WTC11 (cell line): Measurements from ENCODE around the gene WNT7A. TPM values are rescaled to one million over a fixed set of nuclear protein-coding genes. Genes with fewer than 3 reads are reported as not detected.

ENCODE experiments used
- ATAC-seq: fragments of 200-7000 bp; cut with Tn5 transposase; 2 replicates; pipeline ENCODE4 v1.10.0; 2021; ENCODE audit warnings: mild to moderate bottlenecking, moderate library complexity
- CTCF ChIA-PET: fragments of 300-600 bp; sonication (Branson Sonifier 250); formaldehyde crosslinking; loops from one replicate; lab custom pipeline; 2021; ENCODE audit warnings: antibody characterized with exemption; lab: Charles Lee
- POLR2A ChIA-PET: fragments of 350-600 bp; sonication (Branson Sonifier 250); formaldehyde crosslinking; loops from one replicate; lab custom pipeline; 2021; ENCODE audit warnings: antibody characterized with exemption; lab: Charles Lee
- DNase-seq: peaks from one replicate; pipeline ENCODE4 v3.0.0; 2021; ENCODE audit warnings: low spot score
- H3K27ac Mint-ChIP-seq: 2 replicates; pipeline ENCODE4 v1.8.0; 2021; ENCODE audit warnings: mixed read lengths
- H3K27me3 Mint-ChIP-seq: 2 replicates; pipeline ENCODE4 v1.8.0; 2021; ENCODE audit warnings: low read depth, mild to moderate bottlenecking, moderate library complexity, mixed read lengths
- H3K36me3 Mint-ChIP-seq: 2 replicates; pipeline ENCODE4 v1.8.0; 2021; ENCODE audit warnings: mixed read lengths
- H3K4me1 Mint-ChIP-seq: 2 replicates; pipeline ENCODE4 v1.8.0; 2022; ENCODE audit warnings: mixed read lengths
- H3K4me3 Mint-ChIP-seq: 2 replicates; pipeline ENCODE4 v1.8.0; 2021; ENCODE audit warnings: mild to moderate bottlenecking, moderate library complexity, mixed read lengths
- H3K9me3 Mint-ChIP-seq: 2 replicates; pipeline ENCODE4 v1.8.0; 2021; ENCODE audit warnings: mixed read lengths
- CREB1 ChIP-seq: sonication (generic); formaldehyde crosslinking; IDR thresholded peaks from 2 replicates; pipeline ENCODE4 v1.8.0; 2023; ENCODE audit warnings: mild to moderate bottlenecking, missing genetic modification reagents
- FOXJ3 ChIP-seq: sonication (generic); formaldehyde crosslinking; IDR thresholded peaks from 2 replicates; pipeline ENCODE4 v1.9.0; 2021; ENCODE audit warnings: missing genetic modification reagents, mild to moderate bottlenecking, borderline replicate concordance
- GABPB1 ChIP-seq: sonication (generic); formaldehyde crosslinking; IDR thresholded peaks from 2 replicates; pipeline ENCODE4 v1.8.1; 2023; ENCODE audit warnings: mild to moderate bottlenecking, missing genetic modification reagents
- HMGA2 ChIP-seq: fragments of 250-450 bp; sonication (Bioruptor Pico); IDR thresholded peaks from 2 replicates; pipeline ENCODE4 v1.4.0; 2021; ENCODE audit warnings: mild to moderate bottlenecking, moderate library complexity
- NR1H2 ChIP-seq: sonication (generic); formaldehyde crosslinking; IDR thresholded peaks from 2 replicates; pipeline ENCODE4 v1.9.0; 2021; ENCODE audit warnings: mild to moderate bottlenecking, moderate library complexity, missing genetic modification reagents
- NR2C2 ChIP-seq: sonication (generic); formaldehyde crosslinking; IDR thresholded peaks from 2 replicates; pipeline ENCODE4 v1.8.0; 2022; ENCODE audit warnings: mild to moderate bottlenecking, missing genetic modification reagents
- OVOL2 ChIP-seq: fragments of 250-450 bp; sonication (Bioruptor Pico); IDR thresholded peaks from 2 replicates; pipeline ENCODE4 v1.9.0; 2021; ENCODE audit warnings: mild to moderate bottlenecking, borderline replicate concordance
- RELA ChIP-seq: sonication (generic); formaldehyde crosslinking; IDR thresholded peaks from 2 replicates; pipeline ENCODE4 v1.8.1; 2022; ENCODE audit warnings: missing genetic modification reagents, mild to moderate bottlenecking, borderline replicate concordance
- TEAD1 ChIP-seq: sonication (generic); formaldehyde crosslinking; IDR thresholded peaks from 2 replicates; pipeline ENCODE4 v1.8.0; 2022; ENCODE audit warnings: mild to moderate bottlenecking, missing genetic modification reagents
- ZNF219 ChIP-seq: sonication (generic); formaldehyde crosslinking; IDR thresholded peaks from 2 replicates; pipeline ENCODE4 v1.8.0; 2023; ENCODE audit warnings: missing genetic modification reagents, mild to moderate bottlenecking, borderline replicate concordance
- total RNA-seq: library from RNA; stranded (reverse); gene quantifications from 3 replicates; pipeline ENCODE4 v1.2.3, GENCODE V29; 2021
- TF ChIP-seq, protein P1 (sequence below): sonication (generic); formaldehyde crosslinking; IDR thresholded peaks from 2 replicates; pipeline ENCODE4 v1.8.0; 2023; ENCODE audit warnings: missing genetic modification reagents
- TF ChIP-seq, protein P2 (sequence below): sonication (generic); formaldehyde crosslinking; IDR thresholded peaks from 2 replicates; pipeline ENCODE4 v1.8.1; 2022; ENCODE audit warnings: missing genetic modification reagents, borderline replicate concordance
- TF ChIP-seq, protein P3 (sequence below): sonication (generic); formaldehyde crosslinking; IDR thresholded peaks from 2 replicates; pipeline ENCODE4 v1.8.1; 2023; ENCODE audit warnings: mild to moderate bottlenecking, missing genetic modification reagents
- TF ChIP-seq, protein P4 (sequence below): sonication (generic); formaldehyde crosslinking; IDR thresholded peaks from 2 replicates; pipeline ENCODE4 v1.8.1; 2023; ENCODE audit warnings: mild to moderate bottlenecking, missing genetic modification reagents, moderate library complexity
- TF ChIP-seq, protein P5 (sequence below): fragments of 250-450 bp; sonication (Bioruptor Pico); IDR thresholded peaks from 2 replicates; pipeline ENCODE4 v2.1.2; 2022; ENCODE audit warnings: mild to moderate bottlenecking, moderate library complexity
- TF ChIP-seq, protein P6 (sequence below): fragments of 250-450 bp; sonication (Bioruptor Pico); IDR thresholded peaks from 2 replicates; pipeline ENCODE4 v1.9.0; 2021; ENCODE audit warnings: mild to moderate bottlenecking
- TF ChIP-seq, protein P7 (sequence below): sonication (generic); formaldehyde crosslinking; IDR thresholded peaks from 2 replicates; pipeline ENCODE4 v1.8.0; 2022; ENCODE audit warnings: mild to moderate bottlenecking, missing genetic modification reagents
- TF ChIP-seq, protein P8 (sequence below): sonication (generic); formaldehyde crosslinking; conservative IDR thresholded peaks from 2 replicates; pipeline ENCODE4 v1.8.1; 2022; ENCODE audit warnings: mild to moderate bottlenecking, missing genetic modification reagents

Gene WNT7A
- total RNA-seq, 1 experiment from 2014 or later: 0.04 TPM

DNA sequence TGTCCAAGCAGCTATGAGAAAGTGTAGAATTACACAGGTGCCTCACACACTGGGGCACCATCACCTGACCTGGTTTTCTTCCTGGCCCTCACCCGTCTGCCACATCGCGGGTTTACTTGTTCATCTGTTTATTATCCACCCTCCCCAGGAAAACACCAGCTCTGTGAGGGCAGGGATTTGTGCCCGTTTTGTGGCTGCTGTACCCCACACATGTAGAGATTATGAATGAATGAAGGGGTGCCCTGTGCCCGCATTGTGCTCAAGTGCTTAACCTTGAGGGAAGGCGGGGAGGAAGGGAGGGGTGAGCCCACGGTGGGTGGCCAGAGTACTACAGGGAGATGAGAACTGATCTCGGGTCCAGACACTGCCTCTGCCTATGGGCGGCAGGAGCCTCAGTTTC lies 108.4 kb downstream of the WNT7A start:
- Mint-ChIP-seq H3K4me3 (no peak overlapping the region), H3K4me1 (peaks cover 18% of the 10 kb centered on the region), H3K9me3 (no peaks in the 10 kb centered on the region), H3K27me3 (no peaks in the 10 kb centered on the region), H3K36me3 (no peaks in the 10 kb centered on the region), H3K27ac (no peak overlapping the region)
- POLR2A ChIA-PET: no interaction called here
- no peak for DNase-seq
- no peak for ATAC-seq
- CTCF ChIA-PET: interaction anchor here (1.0 to 3.6 kb wide), 2 partner anchors 114 to 116 kb away, joined by 3 to 14 read pairs; no protein-coding TSS in a partner anchor
- no peak for TF ChIP-seq GABPB1 (CRISPR knock-in tag)

DNA sequence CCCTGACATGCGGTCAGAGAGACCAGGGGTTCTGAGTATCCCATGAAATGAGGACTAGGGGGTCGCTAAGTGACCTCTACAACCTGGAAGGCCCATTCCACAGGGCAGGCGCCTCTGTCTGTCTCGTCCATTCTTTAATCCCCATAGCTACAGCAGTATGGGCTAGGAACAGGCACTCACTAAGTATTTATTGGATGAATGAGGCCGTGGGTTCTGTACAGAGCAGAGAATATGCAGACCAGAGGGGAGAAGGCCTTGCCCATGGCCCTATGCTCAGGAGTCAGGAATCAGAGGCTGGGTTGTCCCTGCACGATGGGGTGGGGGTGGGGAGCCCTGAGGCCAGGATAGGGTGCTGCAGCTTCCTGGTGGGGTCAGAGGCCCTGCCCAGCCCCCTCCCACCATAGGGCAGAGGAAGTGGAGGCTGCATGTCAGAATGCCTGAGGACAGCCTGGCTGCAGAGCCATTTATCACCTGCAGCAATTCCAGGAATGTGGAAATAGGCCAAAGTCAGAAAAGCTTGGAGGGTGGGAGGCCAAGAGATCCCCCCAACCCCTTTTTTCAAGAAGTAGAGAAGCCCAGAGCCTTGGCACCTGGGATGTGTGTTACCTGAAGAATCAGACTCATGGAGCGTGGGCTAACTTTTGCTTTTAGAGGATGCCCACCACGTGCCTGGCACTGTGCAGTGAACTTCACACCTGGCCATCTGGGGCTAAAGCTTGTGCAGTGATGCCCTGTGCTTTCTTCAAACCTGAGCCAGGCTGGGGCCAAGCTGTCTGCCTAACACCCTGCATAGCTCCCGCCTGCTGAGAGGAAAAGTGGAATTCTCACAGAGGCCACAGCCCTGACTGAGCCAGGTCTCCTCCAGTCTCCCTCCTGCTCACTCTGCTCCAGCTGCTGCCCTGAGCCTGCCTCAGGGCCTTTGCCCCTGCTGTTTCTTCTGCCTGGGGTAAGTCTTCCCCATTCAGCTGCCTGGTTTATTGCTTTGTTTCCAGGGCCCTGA lies 109.4 kb downstream of the WNT7A start:
- TF ChIP-seq CREB1 (CRISPR knock-in tag) (no peak), TEAD1 (CRISPR knock-in tag) (no peak), RELA (CRISPR knock-in tag) (no peak), OVOL2 (CRISPR knock-in tag) (no peak), ZNF219 (no peak), NR1H2 (no peak), FOXJ3 (no peak), HMGA2 (CRISPR knock-in tag) (no peak), NR2C2 (CRISPR knock-in tag) (no peak)
- TF ChIP-seq, protein P1, sequence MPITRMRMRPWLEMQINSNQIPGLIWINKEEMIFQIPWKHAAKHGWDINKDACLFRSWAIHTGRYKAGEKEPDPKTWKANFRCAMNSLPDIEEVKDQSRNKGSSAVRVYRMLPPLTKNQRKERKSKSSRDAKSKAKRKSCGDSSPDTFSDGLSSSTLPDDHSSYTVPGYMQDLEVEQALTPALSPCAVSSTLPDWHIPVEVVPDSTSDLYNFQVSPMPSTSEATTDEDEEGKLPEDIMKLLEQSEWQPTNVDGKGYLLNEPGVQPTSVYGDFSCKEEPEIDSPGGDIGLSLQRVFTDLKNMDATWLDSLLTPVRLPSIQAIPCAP (CRISPR knock-in tag): no peak
- TF ChIP-seq, protein P2, sequence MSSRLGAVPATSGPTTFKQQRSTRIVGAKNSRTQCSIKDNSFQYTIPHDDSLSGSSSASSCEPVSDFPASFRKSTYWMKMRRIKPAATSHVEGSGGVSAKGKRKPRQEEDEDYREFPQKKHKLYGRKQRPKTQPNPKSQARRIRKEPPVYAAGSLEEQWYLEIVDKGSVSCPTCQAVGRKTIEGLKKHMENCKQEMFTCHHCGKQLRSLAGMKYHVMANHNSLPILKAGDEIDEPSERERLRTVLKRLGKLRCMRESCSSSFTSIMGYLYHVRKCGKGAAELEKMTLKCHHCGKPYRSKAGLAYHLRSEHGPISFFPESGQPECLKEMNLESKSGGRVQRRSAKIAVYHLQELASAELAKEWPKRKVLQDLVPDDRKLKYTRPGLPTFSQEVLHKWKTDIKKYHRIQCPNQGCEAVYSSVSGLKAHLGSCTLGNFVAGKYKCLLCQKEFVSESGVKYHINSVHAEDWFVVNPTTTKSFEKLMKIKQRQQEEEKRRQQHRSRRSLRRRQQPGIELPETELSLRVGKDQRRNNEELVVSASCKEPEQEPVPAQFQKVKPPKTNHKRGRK: no peak
- TF ChIP-seq, protein P3, sequence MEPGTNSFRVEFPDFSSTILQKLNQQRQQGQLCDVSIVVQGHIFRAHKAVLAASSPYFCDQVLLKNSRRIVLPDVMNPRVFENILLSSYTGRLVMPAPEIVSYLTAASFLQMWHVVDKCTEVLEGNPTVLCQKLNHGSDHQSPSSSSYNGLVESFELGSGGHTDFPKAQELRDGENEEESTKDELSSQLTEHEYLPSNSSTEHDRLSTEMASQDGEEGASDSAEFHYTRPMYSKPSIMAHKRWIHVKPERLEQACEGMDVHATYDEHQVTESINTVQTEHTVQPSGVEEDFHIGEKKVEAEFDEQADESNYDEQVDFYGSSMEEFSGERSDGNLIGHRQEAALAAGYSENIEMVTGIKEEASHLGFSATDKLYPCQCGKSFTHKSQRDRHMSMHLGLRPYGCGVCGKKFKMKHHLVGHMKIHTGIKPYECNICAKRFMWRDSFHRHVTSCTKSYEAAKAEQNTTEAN (CRISPR knock-in tag): no peak
- TF ChIP-seq, protein P4, sequence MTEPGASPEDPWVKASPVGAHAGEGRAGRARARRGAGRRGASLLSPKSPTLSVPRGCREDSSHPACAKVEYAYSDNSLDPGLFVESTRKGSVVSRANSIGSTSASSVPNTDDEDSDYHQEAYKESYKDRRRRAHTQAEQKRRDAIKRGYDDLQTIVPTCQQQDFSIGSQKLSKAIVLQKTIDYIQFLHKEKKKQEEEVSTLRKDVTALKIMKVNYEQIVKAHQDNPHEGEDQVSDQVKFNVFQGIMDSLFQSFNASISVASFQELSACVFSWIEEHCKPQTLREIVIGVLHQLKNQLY (CRISPR knock-in tag): no peak
- TF ChIP-seq, protein P5, sequence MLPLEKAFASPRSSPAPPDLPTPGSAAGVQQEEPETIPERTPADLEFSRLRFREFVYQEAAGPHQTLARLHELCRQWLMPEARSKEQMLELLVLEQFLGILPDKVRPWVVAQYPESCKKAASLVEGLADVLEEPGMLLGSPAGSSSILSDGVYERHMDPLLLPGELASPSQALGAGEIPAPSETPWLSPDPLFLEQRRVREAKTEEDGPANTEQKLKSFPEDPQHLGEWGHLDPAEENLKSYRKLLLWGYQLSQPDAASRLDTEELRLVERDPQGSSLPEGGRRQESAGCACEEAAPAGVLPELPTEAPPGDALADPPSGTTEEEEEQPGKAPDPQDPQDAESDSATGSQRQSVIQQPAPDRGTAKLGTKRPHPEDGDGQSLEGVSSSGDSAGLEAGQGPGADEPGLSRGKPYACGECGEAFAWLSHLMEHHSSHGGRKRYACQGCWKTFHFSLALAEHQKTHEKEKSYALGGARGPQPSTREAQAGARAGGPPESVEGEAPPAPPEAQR (CRISPR knock-in tag): no peak
- TF ChIP-seq, protein P6, sequence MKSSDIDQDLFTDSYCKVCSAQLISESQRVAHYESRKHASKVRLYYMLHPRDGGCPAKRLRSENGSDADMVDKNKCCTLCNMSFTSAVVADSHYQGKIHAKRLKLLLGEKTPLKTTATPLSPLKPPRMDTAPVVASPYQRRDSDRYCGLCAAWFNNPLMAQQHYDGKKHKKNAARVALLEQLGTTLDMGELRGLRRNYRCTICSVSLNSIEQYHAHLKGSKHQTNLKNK: no peak
- TF ChIP-seq, protein P7, sequence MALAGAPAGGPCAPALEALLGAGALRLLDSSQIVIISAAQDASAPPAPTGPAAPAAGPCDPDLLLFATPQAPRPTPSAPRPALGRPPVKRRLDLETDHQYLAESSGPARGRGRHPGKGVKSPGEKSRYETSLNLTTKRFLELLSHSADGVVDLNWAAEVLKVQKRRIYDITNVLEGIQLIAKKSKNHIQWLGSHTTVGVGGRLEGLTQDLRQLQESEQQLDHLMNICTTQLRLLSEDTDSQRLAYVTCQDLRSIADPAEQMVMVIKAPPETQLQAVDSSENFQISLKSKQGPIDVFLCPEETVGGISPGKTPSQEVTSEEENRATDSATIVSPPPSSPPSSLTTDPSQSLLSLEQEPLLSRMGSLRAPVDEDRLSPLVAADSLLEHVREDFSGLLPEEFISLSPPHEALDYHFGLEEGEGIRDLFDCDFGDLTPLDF (CRISPR knock-in tag): no peak
- TF ChIP-seq, protein P8, sequence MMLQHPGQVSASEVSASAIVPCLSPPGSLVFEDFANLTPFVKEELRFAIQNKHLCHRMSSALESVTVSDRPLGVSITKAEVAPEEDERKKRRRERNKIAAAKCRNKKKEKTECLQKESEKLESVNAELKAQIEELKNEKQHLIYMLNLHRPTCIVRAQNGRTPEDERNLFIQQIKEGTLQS (CRISPR knock-in tag): no peak
- POLR2A ChIA-PET: no interaction called here
- Mint-ChIP-seq H3K27me3 (no peaks in the 10 kb centered on the region), H3K9me3 (no peaks in the 10 kb centered on the region), H3K4me1 (peaks cover 18% of the 10 kb centered on the region), H3K4me3 (no peak overlapping the region), H3K27ac (no peak overlapping the region), H3K36me3 (no peaks in the 10 kb centered on the region)
- CTCF ChIA-PET: interaction anchor here (1.0 to 3.6 kb wide), 3 partner anchors 110 to 115 kb away, joined by 3 to 14 read pairs (median 9); partner anchors contain the start of gene WNT7A
- no peak for DNase-seq
- peak; percentile 77 for ATAC-seq
